ENCODE measurements around the gene P3H2.

GRCh38 chr3:190169877-190170276, 49.2 kb upstream of the P3H2 start:
- no peak for TF ChIP-seq POLR2A (IDR thresholded peaks at IDR 0.05; ENCODE audit: low read depth)
- TF ChIP-seq CTCF (IDR thresholded peaks at IDR 0.05), result no peak
- no peak for TF ChIP-seq EP300 (IDR thresholded peaks at IDR 0.05)
